ENCODE measurements around the gene ROR2.

- TF ChIP-seq ZBTB7A (CRISPR knock-in tag; IDR thresholded peaks at IDR 0.05) (no peak), ZHX1 (CRISPR knock-in tag; IDR thresholded peaks at IDR 0.05; ENCODE audit: low read depth) (no peak), ZBTB49 (CRISPR knock-in tag; IDR thresholded peaks at IDR 0.05; ENCODE audit: borderline replicate concordance) (no peak), MXI1 (IDR thresholded peaks at IDR 0.05; ENCODE audit: borderline replicate concordance, low read depth, low read length) (no peak), ZNF260 (CRISPR knock-in tag; IDR thresholded peaks at IDR 0.05; ENCODE audit: borderline replicate concordance, low read depth) (no peak)
Measured at GRCh38 chr9:91724609-91725505, 225.2 kb downstream of the ROR2 start.
